ENCODE results near the gene PPM1B.

Gene PPM1B

GRCh38 chr2:44195714-44196113, 27.0 kb downstream of the PPM1B start:
- Histone ChIP-seq H3K79me2 (peaks cover 40% of the 10 kb centered on the region), H2AFZ (no peak overlapping the region), H3K4me2 (ENCODE audit: low read length) (no peak overlapping the region), H3K9ac (no peak overlapping the region), H3K4me1 (no peaks in the 10 kb centered on the region), H3K9me3 (ENCODE audit: control insufficient read depth, low read length) (no peaks in the 10 kb centered on the region), H3K27me3 (ENCODE audit: control insufficient read depth, insufficient read depth, low read length) (no peaks in the 10 kb centered on the region), H3K27ac (no peak overlapping the region), H3K4me3 (ENCODE audit: low read depth, low read length) (no peak overlapping the region), H3K36me3 (ENCODE audit: control insufficient read depth, insufficient read depth, low read length) (no peaks in the 10 kb centered on the region)
- TF ChIP-seq CTCF (IDR thresholded peaks at IDR 0.05), result no peak

- H3K79me2 ChIP-seq, result peaks cover 33% of the 10 kb centered on the region
- TF ChIP-seq CTCF (IDR thresholded peaks at IDR 0.05), result no peak
Observed at GRCh38 chr2:44197816-44198215, 29.1 kb downstream of the PPM1B start.

GRCh38 chr2:44200011-44200410, 31.3 kb downstream of the PPM1B start:
- no peak overlapping the region for H3K4me3 ChIP-seq (ENCODE audit: low read depth, low read length)
- H3K9ac ChIP-seq, result no peak overlapping the region
- no peaks in the 10 kb centered on the region for H3K36me3 ChIP-seq (ENCODE audit: control insufficient read depth, insufficient read depth, low read length)
- no peaks in the 10 kb centered on the region for H3K27me3 ChIP-seq (ENCODE audit: control insufficient read depth, insufficient read depth, low read length)
- no peaks in the 10 kb centered on the region for H3K4me1 ChIP-seq
- peaks cover 30% of the 10 kb centered on the region for H3K79me2 ChIP-seq
- H3K9me3 ChIP-seq (ENCODE audit: control insufficient read depth, low read length), result no peaks in the 10 kb centered on the region
- TF ChIP-seq CTCF (IDR thresholded peaks at IDR 0.05), result no peak
- no peak overlapping the region for H2AFZ ChIP-seq
- no peak overlapping the region for H3K4me2 ChIP-seq (ENCODE audit: low read length)
- H3K27ac ChIP-seq, result no peak overlapping the region

More at GRCh38 chr2:44197816-44198215, 29.1 kb downstream of the PPM1B start:
- Histone ChIP-seq H2AFZ (no peak overlapping the region), H3K4me1 (no peaks in the 10 kb centered on the region), H3K9ac (no peak overlapping the region), H3K9me3 (ENCODE audit: control insufficient read depth, low read length) (no peaks in the 10 kb centered on the region), H3K4me3 (ENCODE audit: low read depth, low read length) (no peak overlapping the region), H3K4me2 (ENCODE audit: low read length) (no peak overlapping the region), H3K27me3 (ENCODE audit: control insufficient read depth, insufficient read depth, low read length) (no peaks in the 10 kb centered on the region), H3K36me3 (ENCODE audit: control insufficient read depth, insufficient read depth, low read length) (no peaks in the 10 kb centered on the region), H3K27ac (no peak overlapping the region)

- Histone ChIP-seq H2AFZ (no peak overlapping the region), H3K4me3 (ENCODE audit: low read depth, low read length) (no peak overlapping the region), H3K9me3 (ENCODE audit: control insufficient read depth, low read length) (no peaks in the 10 kb centered on the region), H3K9ac (no peak overlapping the region), H3K79me2 (peaks cover 23% of the 10 kb centered on the region), H3K4me1 (peaks cover under 1% of the 10 kb centered on the region), H3K36me3 (ENCODE audit: control insufficient read depth, insufficient read depth, low read length) (no peaks in the 10 kb centered on the region), H3K27me3 (ENCODE audit: control insufficient read depth, insufficient read depth, low read length) (no peaks in the 10 kb centered on the region), H3K27ac (no peak overlapping the region), H3K4me2 (ENCODE audit: low read length) (no peak overlapping the region)
- no peak for TF ChIP-seq CTCF (IDR thresholded peaks at IDR 0.05)
Observed at GRCh38 chr2:44200759-44201158, 32.1 kb downstream of the PPM1B start.

- Histone ChIP-seq H3K36me3 (ENCODE audit: control insufficient read depth, insufficient read depth, low read length) (no peaks in the 10 kb centered on the region), H3K27me3 (ENCODE audit: control insufficient read depth, insufficient read depth, low read length) (no peaks in the 10 kb centered on the region), H3K4me3 (ENCODE audit: low read depth, low read length) (no peak overlapping the region), H3K9ac (no peak overlapping the region), H3K79me2 (peaks cover 19% of the 10 kb centered on the region), H3K27ac (no peak overlapping the region), H3K4me2 (ENCODE audit: low read length) (no peak overlapping the region), H3K4me1 (peaks cover 3% of the 10 kb centered on the region), H2AFZ (no peak overlapping the region), H3K9me3 (ENCODE audit: control insufficient read depth, low read length) (no peaks in the 10 kb centered on the region)
- no peak for TF ChIP-seq CTCF (IDR thresholded peaks at IDR 0.05)
Observed at GRCh38 chr2:44201648-44202165, 33.0 kb downstream of the PPM1B start.

All from parathyroid adenoma (tissue), 2 donors.